Choroid plexus epithelial cell (primary cell): ENCODE results near the gene CNTD1.

Experiments used
- DNase-seq: peaks from one replicate; pipeline ENCODE4 v3.0.0-alpha.2; 2010; ENCODE audit warnings: low read depth
- H3K4me3 ChIP-seq: 2 replicates; pipeline ENCODE4 v1.5.1; 2011; ENCODE audit warnings: low read depth, mild to moderate bottlenecking, control low read depth, low read length, moderate library complexity
- TF ChIP-seq, protein P1 (sequence below): conservative IDR thresholded peaks from 2 replicates; pipeline ENCODE4 v1.5.1; 2011; ENCODE audit warnings: low read depth, mild to moderate bottlenecking, control low read depth, inconsistent platforms, low read length, moderate library complexity

The CNTD1 gene

DNA sequence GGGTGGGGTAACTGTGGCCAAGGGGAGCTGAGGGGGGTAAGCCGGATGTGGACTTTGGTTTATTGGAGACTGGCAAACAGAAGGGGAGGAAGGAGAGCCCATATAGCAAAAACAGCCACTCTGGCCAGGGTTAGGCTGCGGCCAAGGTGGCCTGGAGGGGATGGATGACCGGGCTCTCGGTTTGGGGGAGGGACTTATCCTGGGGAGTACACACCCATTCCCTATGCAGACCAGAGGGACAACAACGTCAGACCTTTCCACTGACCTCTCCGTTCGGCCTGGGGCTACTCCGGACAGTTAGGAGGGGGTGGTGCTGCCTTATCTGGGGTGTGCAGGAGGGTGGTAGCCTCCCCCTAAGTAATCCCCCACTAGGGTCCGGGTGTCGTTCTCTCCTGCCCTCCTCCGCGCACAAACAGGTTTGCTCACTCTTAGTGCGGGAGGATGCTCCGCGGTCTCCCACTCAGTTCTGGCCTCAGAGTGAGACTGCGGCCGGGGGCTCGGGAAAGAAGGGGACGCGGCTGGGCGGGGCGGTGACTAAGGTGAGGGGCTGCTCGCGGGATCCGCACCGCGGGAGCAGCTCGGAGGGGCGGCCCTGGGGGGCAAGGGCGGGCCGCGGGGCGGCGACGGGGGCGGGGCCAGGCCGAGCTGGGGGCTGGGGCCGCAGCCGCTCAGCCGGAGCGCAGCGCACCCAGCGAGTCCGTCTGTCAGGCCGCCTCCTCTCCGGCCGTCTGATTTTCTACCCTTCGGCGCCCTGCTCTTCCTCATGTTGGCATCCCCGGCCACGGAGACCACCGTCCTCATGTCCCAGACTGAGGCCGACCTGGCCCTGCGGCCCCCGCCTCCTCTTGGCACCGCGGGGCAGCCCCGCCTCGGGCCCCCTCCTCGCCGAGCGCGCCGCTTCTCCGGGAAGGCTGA lies 18.5 kb upstream of the CNTD1 start, which contains the start of gene WNK4:
Gene WNK4, plus strand, starts transcription at position 675 of the 915 bp plus-strand sequence. Its CDS starts 89 bp downstream, at position 764.
- DNase-seq: no peak
- H3K4me3 ChIP-seq: peak within 1 kb of the TSS; percentile 64
- TF ChIP-seq, protein P1, sequence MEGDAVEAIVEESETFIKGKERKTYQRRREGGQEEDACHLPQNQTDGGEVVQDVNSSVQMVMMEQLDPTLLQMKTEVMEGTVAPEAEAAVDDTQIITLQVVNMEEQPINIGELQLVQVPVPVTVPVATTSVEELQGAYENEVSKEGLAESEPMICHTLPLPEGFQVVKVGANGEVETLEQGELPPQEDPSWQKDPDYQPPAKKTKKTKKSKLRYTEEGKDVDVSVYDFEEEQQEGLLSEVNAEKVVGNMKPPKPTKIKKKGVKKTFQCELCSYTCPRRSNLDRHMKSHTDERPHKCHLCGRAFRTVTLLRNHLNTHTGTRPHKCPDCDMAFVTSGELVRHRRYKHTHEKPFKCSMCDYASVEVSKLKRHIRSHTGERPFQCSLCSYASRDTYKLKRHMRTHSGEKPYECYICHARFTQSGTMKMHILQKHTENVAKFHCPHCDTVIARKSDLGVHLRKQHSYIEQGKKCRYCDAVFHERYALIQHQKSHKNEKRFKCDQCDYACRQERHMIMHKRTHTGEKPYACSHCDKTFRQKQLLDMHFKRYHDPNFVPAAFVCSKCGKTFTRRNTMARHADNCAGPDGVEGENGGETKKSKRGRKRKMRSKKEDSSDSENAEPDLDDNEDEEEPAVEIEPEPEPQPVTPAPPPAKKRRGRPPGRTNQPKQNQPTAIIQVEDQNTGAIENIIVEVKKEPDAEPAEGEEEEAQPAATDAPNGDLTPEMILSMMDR: no peak

DNA sequence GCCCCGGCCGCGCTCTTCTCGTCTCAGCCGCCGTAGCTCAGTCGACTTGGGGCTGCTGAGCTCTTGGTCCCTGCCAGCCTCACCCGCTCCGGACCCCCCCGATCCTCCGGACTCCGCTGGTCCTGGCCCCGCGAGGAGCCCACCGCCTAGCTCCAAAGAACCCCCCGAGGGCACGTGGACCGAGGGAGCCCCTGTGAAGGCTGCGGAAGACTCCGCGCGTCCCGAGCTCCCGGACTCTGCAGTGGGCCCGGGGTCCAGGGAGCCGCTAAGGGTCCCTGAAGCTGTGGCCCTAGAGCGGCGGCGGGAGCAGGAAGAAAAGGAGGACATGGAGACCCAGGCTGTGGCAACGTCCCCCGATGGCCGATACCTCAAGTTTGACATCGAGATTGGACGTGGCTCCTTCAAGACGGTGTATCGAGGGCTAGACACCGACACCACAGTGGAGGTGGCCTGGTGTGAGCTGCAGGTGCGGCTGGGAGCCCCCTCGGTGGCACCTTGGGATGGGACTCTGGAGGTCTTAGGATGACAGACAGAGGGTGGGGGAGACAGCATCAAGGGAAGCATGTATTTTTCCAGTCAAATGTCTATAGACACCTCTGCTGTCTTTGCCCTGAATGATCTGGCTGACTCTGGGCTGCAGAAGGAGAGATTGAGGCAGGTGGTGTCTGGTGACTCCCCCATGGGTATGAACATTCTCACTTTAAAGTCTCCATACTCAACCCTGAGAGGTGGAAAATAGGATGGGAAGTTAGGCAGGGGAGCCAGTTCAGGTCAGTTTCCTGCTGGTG lies 17.6 kb upstream of the CNTD1 start:
- H3K4me3 ChIP-seq: peak overlapping the region; percentile 64
- DNase-seq: no peak
- TF ChIP-seq, protein P1: no peak

DNA sequence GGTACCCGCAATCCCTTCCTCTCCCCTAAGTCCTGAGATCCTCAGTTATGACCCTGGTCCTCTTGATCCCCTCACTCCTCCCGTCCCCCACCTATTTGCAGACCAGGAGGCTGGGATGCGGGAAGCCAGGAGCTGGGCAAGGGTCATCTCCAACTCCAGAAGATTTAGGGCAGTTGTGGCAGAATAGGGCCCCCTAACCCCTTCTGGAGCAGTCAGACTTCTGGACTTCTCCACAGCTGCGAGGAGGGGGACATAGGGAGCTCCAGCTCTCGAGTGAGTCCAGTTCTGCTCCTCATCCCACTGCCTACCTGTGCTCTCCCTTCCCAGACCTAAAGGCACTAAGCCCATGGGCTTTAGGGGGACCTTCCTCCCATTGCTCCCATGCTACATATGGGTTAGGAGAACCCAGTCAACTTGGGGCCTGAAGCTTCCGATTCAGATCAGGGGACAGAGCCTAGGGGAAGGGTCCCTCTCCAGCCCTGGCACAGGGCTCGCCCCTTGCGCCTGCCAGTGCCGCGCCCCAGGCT lies 17.0 kb upstream of the CNTD1 start:
- no peak for DNase-seq
- H3K4me3 ChIP-seq: peak overlapping the region; percentile 64
- TF ChIP-seq, protein P1: no peak

DNA sequence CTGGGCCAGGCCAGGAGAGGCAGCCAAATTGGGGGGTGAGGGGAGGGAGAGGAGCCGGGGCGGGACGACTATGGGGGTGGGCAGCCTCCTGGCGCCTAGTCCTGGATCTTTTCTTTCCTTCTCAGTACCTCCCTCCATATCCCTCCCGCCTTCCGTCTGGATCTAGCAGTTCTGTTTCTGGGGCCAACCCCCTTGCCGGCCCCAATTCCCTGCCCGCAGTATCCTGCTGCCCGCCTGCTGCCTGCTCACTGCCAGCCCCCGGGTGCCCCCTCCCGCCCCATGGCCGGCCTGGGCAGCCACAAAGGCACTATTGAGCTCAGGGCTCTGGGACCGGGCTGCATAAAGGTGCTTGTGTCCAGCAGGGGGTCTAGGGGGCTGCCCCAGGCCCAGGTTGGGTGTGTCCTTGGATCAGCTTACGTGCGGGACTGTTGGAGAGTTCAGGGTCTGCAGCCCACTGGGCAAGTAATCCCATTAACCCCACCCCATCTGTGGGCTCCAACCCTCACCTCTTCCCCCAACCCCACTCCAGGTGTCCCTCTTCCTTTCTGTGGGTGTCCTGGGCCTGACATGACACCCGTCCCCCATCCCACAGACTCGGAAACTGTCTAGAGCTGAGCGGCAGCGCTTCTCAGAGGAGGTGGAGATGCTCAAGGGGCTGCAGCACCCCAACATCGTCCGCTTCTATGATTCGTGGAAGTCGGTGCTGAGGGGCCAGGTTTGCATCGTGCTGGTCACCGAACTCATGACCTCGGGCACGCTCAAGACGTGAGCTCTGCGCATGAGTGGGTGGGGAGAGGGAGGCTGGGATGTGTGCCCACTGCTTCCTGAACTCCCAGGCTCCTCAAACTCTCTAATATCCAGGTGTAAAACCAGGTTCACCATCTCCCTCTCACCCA lies 16.2 kb upstream of the CNTD1 start:
- no peak for DNase-seq
- H3K4me3 ChIP-seq: peak overlapping the region; percentile 64
- TF ChIP-seq, protein P1: no peak

DNA sequence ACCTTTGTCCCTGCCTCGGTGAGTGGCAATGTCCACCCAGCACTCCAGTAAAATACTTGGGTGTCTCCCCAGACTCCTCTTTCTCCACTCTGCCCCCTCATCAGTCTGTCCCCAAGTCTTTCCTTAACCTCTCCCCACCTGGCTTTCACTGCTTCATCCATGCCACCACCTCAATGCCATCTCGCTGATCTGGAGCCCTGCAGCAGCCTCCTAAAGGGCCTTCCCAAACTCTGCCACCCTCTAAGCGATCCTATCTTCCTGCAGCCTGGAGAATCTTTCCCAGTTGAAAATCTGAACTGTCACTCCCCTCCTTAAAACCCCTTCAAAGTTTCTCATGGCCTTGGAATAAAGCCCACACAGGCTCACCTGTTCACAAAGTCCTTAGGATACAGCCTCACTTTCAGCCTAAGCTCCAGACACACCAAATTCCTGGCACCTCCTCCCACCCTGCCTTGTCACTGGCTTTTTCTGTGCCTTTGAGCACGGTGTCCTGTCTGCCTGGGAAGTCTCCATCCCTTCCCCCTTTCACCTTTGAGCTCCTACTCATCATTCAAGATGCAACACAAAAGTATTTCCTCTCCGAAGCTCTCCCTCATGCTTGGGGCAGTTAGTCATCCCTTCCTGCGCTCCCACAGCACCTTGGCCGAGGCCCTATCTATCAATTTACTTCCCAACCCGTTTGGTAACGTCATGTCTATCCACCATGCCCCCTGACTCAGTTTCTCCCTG lies 15.4 kb upstream of the CNTD1 start:
- TF ChIP-seq, protein P1: no peak
- DNase-seq: peak; percentile 77
- H3K4me3 ChIP-seq: no peak overlapping the region

DNA sequence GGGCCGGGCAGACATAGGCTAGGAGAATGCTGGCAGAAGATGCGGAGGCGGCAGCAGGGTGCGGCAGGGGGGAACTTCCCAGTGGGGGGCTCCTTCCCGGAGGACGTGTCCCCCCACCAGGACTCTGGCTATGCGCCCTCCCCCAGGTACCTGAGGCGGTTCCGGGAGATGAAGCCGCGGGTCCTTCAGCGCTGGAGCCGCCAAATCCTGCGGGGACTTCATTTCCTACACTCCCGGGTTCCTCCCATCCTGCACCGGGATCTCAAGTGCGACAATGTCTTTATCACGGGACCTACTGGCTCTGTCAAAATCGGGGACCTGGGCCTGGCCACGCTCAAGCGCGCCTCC lies 14.9 kb upstream of the CNTD1 start:
- no peak for DNase-seq
- TF ChIP-seq, protein P1: no peak
- no peak overlapping the region for H3K4me3 ChIP-seq
